ENCODE results near the gene CFAP57.
A peak's percentile ranks its signal among the peaks of the same experiment; 100 is the strongest.
"Not testable (repeated sequence)": the region's sequence is repeated elsewhere in the genome, so short reads cannot be mapped to it uniquely, and the experiment has no call there.

The CFAP57 gene

GRCh38 chr1:43174873-43175272 lies 2.7 kb downstream of the CFAP57 start:
- no peak for DNase-seq

GRCh38 chr1:43177691-43178090 lies 5.6 kb downstream of the CFAP57 start:
- DNase-seq = no peak

GRCh38 chr1:43184388-43184787 lies 12.3 kb downstream of the CFAP57 start:
- DNase-seq = no peak

GRCh38 chr1:43184995-43185394 lies 12.9 kb downstream of the CFAP57 start:
- DNase-seq = no peak

- no peak for DNase-seq
These were observed 16.0 kb downstream of the CFAP57 start for GRCh38 chr1:43188106-43188505.

GRCh38 chr1:43194509-43194908 lies 22.4 kb downstream of the CFAP57 start:
- DNase-seq = no peak

GRCh38 chr1:43197343-43198127 lies 25.4 kb downstream of the CFAP57 start:
- no peak for DNase-seq

GRCh38 chr1:43199093-43199726 lies 27.1 kb downstream of the CFAP57 start:
- no peak for DNase-seq

- DNase-seq = no peak
These were observed 31.7 kb downstream of the CFAP57 start for GRCh38 chr1:43203859-43204258.

- DNase-seq = no peak
These were observed 32.3 kb downstream of the CFAP57 start for GRCh38 chr1:43204394-43204793.

- no peak for DNase-seq
These were observed 33.5 kb downstream of the CFAP57 start for GRCh38 chr1:43205671-43206070.

- DNase-seq = no peak
These were observed 34.6 kb downstream of the CFAP57 start for GRCh38 chr1:43206600-43207228.

GRCh38 chr1:43207229-43207853 lies 35.2 kb downstream of the CFAP57 start:
- no peak for DNase-seq

- DNase-seq = not testable (repeated sequence)
These were observed 36.1 kb downstream of the CFAP57 start for GRCh38 chr1:43208277-43208676.

GRCh38 chr1:43214501-43215444 lies 42.6 kb downstream of the CFAP57 start:
- DNase-seq = no peak

- DNase-seq = no peak
These were observed 45.6 kb downstream of the CFAP57 start for GRCh38 chr1:43217747-43218146.

- no peak for DNase-seq
These were observed 49.0 kb downstream of the CFAP57 start for GRCh38 chr1:43220905-43221778.

GRCh38 chr1:43221797-43222196 lies 49.7 kb downstream of the CFAP57 start:
- no peak for DNase-seq

- no peak for DNase-seq
These were observed 50.7 kb downstream of the CFAP57 start for GRCh38 chr1:43222879-43223278.

- DNase-seq = no peak
These were observed 53.0 kb downstream of the CFAP57 start for GRCh38 chr1:43225168-43225567.

GRCh38 chr1:43227143-43227764 lies 55.1 kb downstream of the CFAP57 start:
- peak; percentile 66 for DNase-seq
